ENCODE data around the gene RFNG. TPM values are rescaled to one million over a fixed set of nuclear protein-coding genes. Genes with fewer than 3 reads are reported as not detected.

The RFNG gene
- total and polyA plus RNA-seq, 2 donors from 2014 or later, result 29.8 to 47.3 TPM

DNA sequence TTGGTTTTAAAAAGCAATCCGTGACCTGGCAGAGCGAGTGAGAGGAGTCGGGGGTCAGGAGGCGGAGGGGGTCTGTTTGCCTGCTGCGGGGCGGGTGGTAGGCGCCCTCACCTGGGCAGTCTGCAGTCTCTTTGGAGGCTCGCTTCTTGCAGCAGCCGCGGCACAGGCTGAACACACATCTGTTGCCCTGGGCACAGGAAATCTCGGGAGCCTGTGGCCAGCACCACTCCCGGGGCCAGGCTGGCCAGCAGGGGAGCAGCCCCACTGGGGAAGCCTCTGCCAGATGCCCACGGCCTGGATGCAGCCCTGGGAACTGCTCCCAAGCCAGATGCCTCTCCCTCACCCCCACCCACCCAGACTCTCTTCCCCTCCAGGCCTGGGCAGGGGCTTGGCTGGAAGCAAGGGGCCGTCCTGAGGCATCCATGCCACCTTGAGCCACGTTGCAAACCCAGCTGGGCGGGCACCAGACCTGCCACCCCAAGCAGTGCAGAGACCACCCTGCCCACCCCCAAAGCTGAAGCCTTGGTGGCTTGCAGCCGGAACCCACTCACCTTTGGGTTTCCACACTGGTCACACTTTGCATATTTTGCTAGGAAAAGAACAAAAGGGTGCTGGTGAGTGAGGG is 6.7 kb upstream of the RFNG start:
- no peak overlapping the region for H3K9ac ChIP-seq (ENCODE audit: low read length in 3 of 3)

DNA sequence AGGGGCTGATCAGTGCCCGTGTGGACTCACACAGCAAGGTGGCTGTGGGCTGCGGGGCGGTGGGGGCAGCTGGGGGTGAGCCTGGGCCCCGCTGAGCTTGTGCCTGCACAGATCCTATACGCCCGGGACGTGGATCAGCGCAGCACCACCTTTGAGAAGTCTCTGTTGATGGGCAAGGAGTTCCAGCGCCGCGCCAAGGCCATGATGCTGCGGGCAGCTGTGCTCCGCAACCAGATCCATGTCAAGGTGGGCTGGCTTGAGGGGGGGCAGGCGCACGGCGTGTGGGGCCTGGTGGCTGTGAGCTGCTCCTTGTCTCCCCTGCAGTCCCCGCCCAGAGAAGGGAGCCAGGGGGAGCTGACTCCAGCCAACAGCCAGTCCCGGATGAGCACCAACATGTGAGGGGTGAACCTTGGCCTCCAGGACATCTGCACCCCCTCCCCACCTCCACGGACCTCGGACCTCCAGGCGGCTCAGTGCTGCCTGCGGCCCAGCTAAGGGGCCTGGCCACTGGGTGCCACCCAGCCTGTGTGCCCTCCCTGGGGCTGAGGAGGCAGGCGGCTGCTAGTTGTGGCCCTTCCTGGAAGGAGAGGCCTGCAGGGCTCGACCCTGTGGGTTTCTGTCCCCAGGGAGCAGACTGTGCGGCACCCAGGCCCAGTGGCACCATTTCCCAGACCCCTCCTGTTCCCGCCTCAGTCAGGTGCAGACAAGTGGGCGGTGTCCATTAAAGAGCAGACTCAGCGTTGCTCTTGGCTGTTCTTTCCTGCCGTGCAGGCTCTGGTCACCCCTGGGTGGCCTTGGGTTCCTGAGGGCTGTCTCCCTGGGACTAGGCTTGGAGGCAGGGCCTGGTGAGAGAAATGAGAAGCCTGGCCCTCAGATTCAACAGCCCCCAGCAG is 5.4 kb upstream of the RFNG start:
- no peaks in the 10 kb centered on the region for H3K9me3 ChIP-seq (ENCODE audit: control insufficient read depth in 2 of 3, insufficient read depth in 1 of 3, low read length in 3 of 3)
- H3K4me1 ChIP-seq (ENCODE audit: control insufficient read depth in 2 of 3, insufficient read depth in 2 of 3, low read depth in 1 of 3, low read length in 3 of 3), result peaks cover 0 to 23% (median 12%) of the 10 kb centered on the region in 3 donors
- intact Hi-C loops (cut with DNase I), result no loop called here
- H3K4me3 ChIP-seq (ENCODE audit: low read length in 3 of 3), result no peak overlapping the region
- no peaks in the 10 kb centered on the region for H3K27me3 ChIP-seq (ENCODE audit: control insufficient read depth, insufficient read depth, low read length)
- no peak for FAIRE-seq
- H3K27ac ChIP-seq (ENCODE audit: low read depth in 2 of 2, low read length in 2 of 2), result peak overlapping the region; percentile 9 to 78
- DNase-seq, result peak in 1 of 5 donors; percentile 72
- H3K9ac ChIP-seq (ENCODE audit: low read length in 3 of 3), result no peak overlapping the region
- TF ChIP-seq, protein P1, sequence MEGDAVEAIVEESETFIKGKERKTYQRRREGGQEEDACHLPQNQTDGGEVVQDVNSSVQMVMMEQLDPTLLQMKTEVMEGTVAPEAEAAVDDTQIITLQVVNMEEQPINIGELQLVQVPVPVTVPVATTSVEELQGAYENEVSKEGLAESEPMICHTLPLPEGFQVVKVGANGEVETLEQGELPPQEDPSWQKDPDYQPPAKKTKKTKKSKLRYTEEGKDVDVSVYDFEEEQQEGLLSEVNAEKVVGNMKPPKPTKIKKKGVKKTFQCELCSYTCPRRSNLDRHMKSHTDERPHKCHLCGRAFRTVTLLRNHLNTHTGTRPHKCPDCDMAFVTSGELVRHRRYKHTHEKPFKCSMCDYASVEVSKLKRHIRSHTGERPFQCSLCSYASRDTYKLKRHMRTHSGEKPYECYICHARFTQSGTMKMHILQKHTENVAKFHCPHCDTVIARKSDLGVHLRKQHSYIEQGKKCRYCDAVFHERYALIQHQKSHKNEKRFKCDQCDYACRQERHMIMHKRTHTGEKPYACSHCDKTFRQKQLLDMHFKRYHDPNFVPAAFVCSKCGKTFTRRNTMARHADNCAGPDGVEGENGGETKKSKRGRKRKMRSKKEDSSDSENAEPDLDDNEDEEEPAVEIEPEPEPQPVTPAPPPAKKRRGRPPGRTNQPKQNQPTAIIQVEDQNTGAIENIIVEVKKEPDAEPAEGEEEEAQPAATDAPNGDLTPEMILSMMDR (IDR thresholded peaks at IDR 0.05; ENCODE audit: borderline replicate concordance, extremely low read depth, insufficient read depth), result no peak
- H3K36me3 ChIP-seq (ENCODE audit: control insufficient read depth in 2 of 3, insufficient read depth in 3 of 3, low read length in 3 of 3), result peaks cover 0 to 25% (median 5%) of the 10 kb centered on the region in 3 donors

More for the DNA sequence above, 6.7 kb upstream of the RFNG start:
- H3K36me3 ChIP-seq (ENCODE audit: control insufficient read depth in 2 of 3, insufficient read depth in 3 of 3, low read length in 3 of 3), result peaks cover 0 to 30% (median 5%) of the 10 kb centered on the region in 3 donors
- intact Hi-C loops (cut with DNase I), result no loop called here
- no peak overlapping the region for H3K27ac ChIP-seq (ENCODE audit: low read depth in 2 of 2, low read length in 2 of 2)
- no peak for FAIRE-seq
- H3K4me3 ChIP-seq (ENCODE audit: low read length in 3 of 3), result no peak overlapping the region
- no peaks in the 10 kb centered on the region for H3K9me3 ChIP-seq (ENCODE audit: control insufficient read depth in 2 of 3, insufficient read depth in 1 of 3, low read length in 3 of 3)
- H3K27me3 ChIP-seq (ENCODE audit: control insufficient read depth, insufficient read depth, low read length), result no peaks in the 10 kb centered on the region
- TF ChIP-seq, protein P1 (IDR thresholded peaks at IDR 0.05; ENCODE audit: borderline replicate concordance, extremely low read depth, insufficient read depth), result no peak
- H3K4me1 ChIP-seq (ENCODE audit: control insufficient read depth in 2 of 3, insufficient read depth in 2 of 3, low read depth in 1 of 3, low read length in 3 of 3), result peaks cover 0 to 13% (median 5%) of the 10 kb centered on the region in 3 donors
- DNase-seq, result peak in 1 of 5 donors; percentile 65

DNA sequence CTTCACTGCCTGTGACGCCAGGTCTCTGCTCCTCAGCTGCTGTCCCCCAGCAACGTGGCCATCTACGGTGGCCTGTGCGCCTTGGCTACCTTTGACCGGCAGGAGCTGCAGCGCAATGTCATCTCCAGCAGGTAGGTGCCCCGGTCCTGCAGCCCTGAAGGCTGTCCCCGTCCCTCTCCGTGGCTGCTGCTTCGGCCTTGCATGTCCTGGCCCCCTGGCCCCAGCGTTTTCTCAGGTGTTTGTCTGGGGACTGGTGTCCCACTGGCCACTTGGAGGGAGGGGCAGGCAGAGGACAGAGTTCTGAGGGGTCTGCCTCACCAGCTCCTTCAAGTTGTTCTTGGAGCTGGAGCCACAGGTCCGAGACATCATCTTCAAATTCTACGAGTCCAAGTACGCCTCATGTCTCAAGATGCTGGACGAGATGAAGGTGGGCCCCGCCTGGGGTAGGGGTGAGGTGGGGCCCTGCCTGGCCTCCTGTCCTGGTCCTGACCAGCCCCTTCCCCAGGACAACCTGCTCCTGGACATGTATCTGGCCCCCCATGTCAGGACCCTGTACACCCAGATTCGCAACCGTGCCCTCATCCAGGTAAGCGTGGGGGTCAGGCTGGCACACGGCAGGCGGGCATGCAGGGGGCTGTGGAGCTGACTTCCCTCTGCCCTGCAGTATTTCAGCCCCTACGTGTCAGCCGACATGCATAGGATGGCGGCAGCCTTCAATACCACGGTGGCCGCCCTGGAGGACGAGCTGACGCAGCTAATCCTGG is 4.5 kb upstream of the RFNG start:
- Histone ChIP-seq H3K4me3 (ENCODE audit: low read length in 3 of 3) (no peak overlapping the region), H3K4me1 (ENCODE audit: control insufficient read depth in 2 of 3, insufficient read depth in 2 of 3, low read depth in 1 of 3, low read length in 3 of 3) (peaks cover 0 to 23% (median 12%) of the 10 kb centered on the region in 3 donors), H3K9ac (ENCODE audit: low read length in 3 of 3) (no peak overlapping the region), H3K27me3 (ENCODE audit: control insufficient read depth, insufficient read depth, low read length) (no peaks in the 10 kb centered on the region), H3K27ac (ENCODE audit: low read depth in 2 of 2, low read length in 2 of 2) (no peak overlapping the region), H3K36me3 (ENCODE audit: control insufficient read depth in 2 of 3, insufficient read depth in 3 of 3, low read length in 3 of 3) (peaks cover 0 to 20% (median 4%) of the 10 kb centered on the region in 3 donors), H3K9me3 (ENCODE audit: control insufficient read depth in 2 of 3, insufficient read depth in 1 of 3, low read length in 3 of 3) (no peaks in the 10 kb centered on the region)
- intact Hi-C loops (cut with DNase I), result no loop called here
- FAIRE-seq (no peak), DNase-seq (peak in 1 of 5 donors; percentile 76)
- TF ChIP-seq, protein P1 (IDR thresholded peaks at IDR 0.05; ENCODE audit: borderline replicate concordance, extremely low read depth, insufficient read depth), result no peak
